SK-N-SH (cell line): Measurements from ENCODE around the gene SLC40A1. TPM values are rescaled to one million over a fixed set of nuclear protein-coding genes. Genes with fewer than 3 reads are reported as not detected.

Source experiments
- CTCF ChIA-PET: fragments of 300-600, 350-600 bp; formaldehyde crosslinking; extraction: SDS; loops from one replicate; lab custom pipeline; 2021; lab: Yijun Ruan, JAX
- POLR2A ChIA-PET: fragments of 350-600 bp; sonication (Branson Sonifier 250); formaldehyde crosslinking; extraction: SDS; loops from one replicate; lab custom pipeline; 2020; ENCODE audit warnings: antibody characterized with exemption, inconsistent platforms; lab: Yijun Ruan, JAX
- DNase-seq: peaks from one replicate; pipeline ENCODE4 v3.0.0; 2012
- H2AFZ ChIP-seq: fragments of 200-600 bp; sonication (generic); 2 replicates; pipeline ENCODE4 v1.8.1; 2016; ENCODE audit warnings: antibody characterized with exemption, mild to moderate bottlenecking, low read depth
- H3F3A ChIP-seq: fragments of 200-600 bp; sonication (generic); replicated peaks from 2 replicates; pipeline ENCODE3; 2016; ENCODE audit warnings: antibody characterized with exemption, mild to moderate bottlenecking; ENCODE audit not compliant: insufficient read depth
- H3K27ac ChIP-seq, 2 experiments: fragments of 200-500 bp in 1 of 2; fragments of 200-600 bp in 1 of 2; sonication (Bioruptor generic) in 1 of 2; sonication (generic), shearing (Covaris generic) in 1 of 2; 2 replicates each; pipeline versions ENCODE4 v1.5.1 to v1.6.1; 2014 to 2016; ENCODE audit warnings: low read depth in 2 of 2, inconsistent platforms in 1 of 2, low read length in 1 of 2, mild to moderate bottlenecking in 1 of 2, mixed read lengths in 1 of 2
- H3K27me3 ChIP-seq: fragments of 200-600 bp; sonication (generic), shearing (Covaris generic); 2 replicates; pipeline ENCODE4 v1.6.1; 2016; ENCODE audit warnings: mixed run types; ENCODE audit not compliant: insufficient read depth
- H3K36me3 ChIP-seq, 2 experiments: fragments of 200-500 bp in 1 of 2; fragments of 200-600 bp in 1 of 2; sonication (Bioruptor generic) in 1 of 2; sonication (generic) in 1 of 2; replicated peaks in 1 of 2; 2 replicates each; pipeline versions ENCODE3 to v1.5.1; 2014 to 2016; ENCODE audit warnings: low read length in 1 of 2, mild to moderate bottlenecking in 1 of 2; ENCODE audit not compliant: insufficient read depth in 2 of 2, control insufficient read depth in 1 of 2
- H3K4me1 ChIP-seq, 2 experiments: fragments of 200-500 bp in 1 of 2; fragments of 200-600 bp in 1 of 2; sonication (Bioruptor generic) in 1 of 2; sonication (generic), shearing (Covaris generic) in 1 of 2; 2 replicates each; pipeline versions ENCODE4 v1.5.1 to v1.6.1; 2014 to 2016; ENCODE audit warnings: low read depth in 1 of 2, low read length in 1 of 2, mixed run types in 1 of 2; ENCODE audit not compliant: insufficient read depth in 2 of 2, control insufficient read depth in 1 of 2
- H3K4me2 ChIP-seq: fragments of 200-600 bp; sonication (generic), shearing (Covaris generic); 2 replicates; pipeline ENCODE4 v1.6.1; 2017; ENCODE audit warnings: mixed run types
- H3K4me3 ChIP-seq, 2 experiments: fragments of 200-500 bp in 1 of 2; fragments of 200-600 bp in 1 of 2; sonication (Bioruptor generic) in 1 of 2; sonication (generic), shearing (Covaris generic) in 1 of 2; 2 replicates each; pipeline versions ENCODE4 v1.5.1 to v1.8.1; 2014 to 2016; ENCODE audit warnings: low read depth in 2 of 2, inconsistent platforms in 1 of 2, low read length in 1 of 2, mild to moderate bottlenecking in 1 of 2, mixed read lengths in 1 of 2, moderate library complexity in 1 of 2
- H3K79me2 ChIP-seq: fragments of 200-600 bp; sonication (generic); 2 replicates; pipeline ENCODE4 v1.8.1; 2017; ENCODE audit warnings: mild to moderate bottlenecking; ENCODE audit not compliant: insufficient read depth
- H3K9ac ChIP-seq: fragments of 200-600 bp; sonication (generic); 2 replicates; pipeline ENCODE4 v1.6.1; 2017; ENCODE audit warnings: mixed run types
- H3K9me2 ChIP-seq: fragments of 200-600 bp; sonication (generic); 2 replicates; pipeline ENCODE4 v1.6.1; 2017; ENCODE audit warnings: mixed run types
- H3K9me3 ChIP-seq: fragments of 200-600 bp; sonication (generic); 2 replicates; pipeline ENCODE4 v1.6.1; 2017; ENCODE audit warnings: mixed run types, mild to moderate bottlenecking, moderate library complexity
- H4K20me1 ChIP-seq: fragments of 200-600 bp; sonication (generic); 2 replicates; pipeline ENCODE4 v1.6.1; 2017; ENCODE audit warnings: mild to moderate bottlenecking, mixed run types; ENCODE audit not compliant: insufficient read depth
- CTCF ChIP-seq: fragments of 200-600 bp; sonication (generic); IDR thresholded peaks from 2 replicates; pipeline ENCODE4 v1.6.1; 2017; ENCODE audit warnings: antibody characterized with exemption, mild to moderate bottlenecking, moderate library complexity
- ELF1 ChIP-seq: IDR thresholded peaks from 2 replicates; pipeline ENCODE4 v1.4.0; 2012
- EP300 ChIP-seq, 2 experiments: IDR thresholded peaks; 2 replicates each; pipeline versions ENCODE4 v1.4.0 to v1.6.1; 2012; ENCODE audit warnings: borderline replicate concordance in 1 of 2, low read depth in 1 of 2, low read length in 1 of 2
- FOXJ3 ChIP-seq: sonication (generic); formaldehyde crosslinking; IDR thresholded peaks from 2 replicates; pipeline ENCODE4 v1.5.1; 2020; ENCODE audit warnings: mild to moderate bottlenecking, missing genetic modification reagents
- GABPA ChIP-seq: IDR thresholded peaks from 2 replicates; pipeline ENCODE4 v1.4.0; 2012; ENCODE audit warnings: low read depth, mild to moderate bottlenecking
- GATA2 ChIP-seq: sonication (generic); formaldehyde crosslinking; IDR thresholded peaks from 2 replicates; pipeline ENCODE4 v1.5.0; 2020; ENCODE audit warnings: mild to moderate bottlenecking, missing genetic modification reagents
- IRF3 ChIP-seq: fragments of 150-350 bp; IDR thresholded peaks from 2 replicates; pipeline ENCODE4 v1.6.1; 2016; ENCODE audit warnings: mild to moderate bottlenecking, low read depth, low read length
- NRF1 ChIP-seq: IDR thresholded peaks from 2 replicates; pipeline ENCODE4 v1.6.1; 2012; ENCODE audit warnings: low read depth, mild to moderate bottlenecking, low read length
- POLR2AphosphoS5 ChIP-seq: IDR thresholded peaks from 2 replicates; pipeline ENCODE4 v1.6.1; 2012; ENCODE audit warnings: low read depth, low read length
- RFX5 ChIP-seq: IDR thresholded peaks from 2 replicates; pipeline ENCODE4 v1.6.1; 2012; ENCODE audit warnings: mild to moderate bottlenecking, improper control_type of control experiment, low read length
- RXRA ChIP-seq: IDR thresholded peaks from 2 replicates; pipeline ENCODE4 v1.4.0; 2012; ENCODE audit warnings: low read depth, mild to moderate bottlenecking, borderline replicate concordance
- TAF1 ChIP-seq: IDR thresholded peaks from 2 replicates; pipeline ENCODE4 v1.6.1; 2012; ENCODE audit warnings: low read depth, mild to moderate bottlenecking, low read length, moderate library complexity, borderline replicate concordance
- TCF12 ChIP-seq: IDR thresholded peaks from 2 replicates; pipeline ENCODE4 v1.4.0; 2012
- TEAD4 ChIP-seq: IDR thresholded peaks from 2 replicates; pipeline ENCODE4 v1.4.0; 2012; ENCODE audit warnings: mild to moderate bottlenecking, borderline replicate concordance; ENCODE audit not compliant: insufficient read depth
- USF1 ChIP-seq: IDR thresholded peaks from 2 replicates; pipeline ENCODE4 v1.4.0; 2012; ENCODE audit warnings: low read depth, borderline replicate concordance
- YY1 ChIP-seq: IDR thresholded peaks from 2 replicates; pipeline ENCODE4 v1.4.0; 2012; ENCODE audit warnings: low read depth, mild to moderate bottlenecking
- WGBS: methylation state at CpG from one replicate; pipeline ENCODE4 v1.1.6; 2017; ENCODE audit warnings: low lambda C conversion rate; 5-methylcytosine and 5-hydroxymethylcytosine counted together
- polyA plus RNA-seq, 3 experiments: library from polyadenylated mRNA; depleted of rRNA; stranded (reverse); fragments of >200 nt; gene quantifications; 2 replicates each; pipeline ENCODE4 v1.2.3, GENCODE V29; 2012
- TF ChIP-seq, protein P1 (sequence below): IDR thresholded peaks from 2 replicates; pipeline ENCODE4 v1.4.0; 2012; ENCODE audit warnings: low read depth
- TF ChIP-seq, protein P2 (sequence below): IDR thresholded peaks from 2 replicates; pipeline ENCODE4; 2012
- TF ChIP-seq, protein P3 (sequence below): fragments of 150-350 bp; IDR thresholded peaks from 2 replicates; pipeline ENCODE4 v1.6.1; 2017; ENCODE audit warnings: antibody characterized with exemption, low read length, low read depth, borderline replicate concordance
- TF ChIP-seq, protein P4 (sequence below): IDR thresholded peaks from 2 replicates; pipeline ENCODE4 v1.4.0; 2012; ENCODE audit warnings: low read depth, borderline replicate concordance

Gene SLC40A1
- polyA plus RNA-seq, 1 of the 3 experiments (the other 2 are of a cell fraction), result 1.8 TPM

DNA sequence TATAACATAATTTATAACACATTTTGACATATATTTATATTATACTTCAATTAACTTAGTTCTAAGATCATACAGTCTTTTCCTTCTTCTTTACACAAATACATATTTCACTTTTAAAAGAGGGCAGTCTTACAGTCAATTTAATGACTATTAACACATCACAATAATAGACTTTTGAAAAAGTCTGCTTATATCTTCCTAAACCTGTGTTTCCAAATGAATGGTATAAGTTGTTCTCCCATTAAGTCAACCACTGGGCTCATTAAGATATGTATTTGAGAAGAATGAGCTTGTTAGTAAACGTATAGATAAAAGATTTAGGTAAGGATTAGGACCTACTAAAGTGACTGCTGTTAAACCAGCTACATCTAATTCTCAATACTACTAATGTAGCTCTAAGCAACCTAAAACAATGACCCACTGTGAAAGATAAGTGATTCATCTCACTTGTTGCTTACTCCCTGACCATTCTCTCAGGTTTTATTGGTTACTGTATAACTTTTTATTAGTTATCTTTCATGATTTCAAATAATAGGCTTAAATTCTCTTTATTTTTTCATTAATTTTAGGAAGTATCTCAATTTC lies 27.0 kb downstream of the SLC40A1 start:
- Histone ChIP-seq H3F3A (no peaks in the 10 kb centered on the region), H3K79me2 (no peaks in the 10 kb centered on the region), H3K9me2 (no peaks in the 10 kb centered on the region), H3K36me3 (no peaks in the 10 kb centered on the region), H3K4me2 (no peak overlapping the region), H2AFZ (no peak overlapping the region)
- POLR2A ChIA-PET, result no interaction called here
- DNase-seq, result no peak
- TF ChIP-seq RXRA (no peak), GABPA (no peak), FOXJ3 (CRISPR knock-in tag) (no peak), IRF3 (no peak), USF1 (no peak), YY1 (no peak), GATA2 (CRISPR knock-in tag) (no peak), CTCF (no peak), TAF1 (no peak), RFX5 (no peak), TCF12 (no peak), TEAD4 (no peak), ELF1 (no peak), POLR2AphosphoS5 (no peak), NRF1 (no peak), EP300 (IDR thresholded peaks at IDR 0.05; ENCODE audit: borderline replicate concordance in 1 of 2, low read depth in 1 of 2, low read length in 1 of 2) (no peak)
- TF ChIP-seq, protein P1, sequence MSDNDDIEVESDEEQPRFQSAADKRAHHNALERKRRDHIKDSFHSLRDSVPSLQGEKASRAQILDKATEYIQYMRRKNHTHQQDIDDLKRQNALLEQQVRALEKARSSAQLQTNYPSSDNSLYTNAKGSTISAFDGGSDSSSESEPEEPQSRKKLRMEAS, result no peak
- TF ChIP-seq, protein P2, sequence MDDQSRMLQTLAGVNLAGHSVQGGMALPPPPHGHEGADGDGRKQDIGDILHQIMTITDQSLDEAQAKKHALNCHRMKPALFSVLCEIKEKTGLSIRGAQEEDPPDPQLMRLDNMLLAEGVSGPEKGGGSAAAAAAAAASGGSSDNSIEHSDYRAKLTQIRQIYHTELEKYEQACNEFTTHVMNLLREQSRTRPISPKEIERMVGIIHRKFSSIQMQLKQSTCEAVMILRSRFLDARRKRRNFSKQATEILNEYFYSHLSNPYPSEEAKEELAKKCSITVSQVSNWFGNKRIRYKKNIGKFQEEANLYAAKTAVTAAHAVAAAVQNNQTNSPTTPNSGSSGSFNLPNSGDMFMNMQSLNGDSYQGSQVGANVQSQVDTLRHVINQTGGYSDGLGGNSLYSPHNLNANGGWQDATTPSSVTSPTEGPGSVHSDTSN, result no peak
- TF ChIP-seq, protein P3, sequence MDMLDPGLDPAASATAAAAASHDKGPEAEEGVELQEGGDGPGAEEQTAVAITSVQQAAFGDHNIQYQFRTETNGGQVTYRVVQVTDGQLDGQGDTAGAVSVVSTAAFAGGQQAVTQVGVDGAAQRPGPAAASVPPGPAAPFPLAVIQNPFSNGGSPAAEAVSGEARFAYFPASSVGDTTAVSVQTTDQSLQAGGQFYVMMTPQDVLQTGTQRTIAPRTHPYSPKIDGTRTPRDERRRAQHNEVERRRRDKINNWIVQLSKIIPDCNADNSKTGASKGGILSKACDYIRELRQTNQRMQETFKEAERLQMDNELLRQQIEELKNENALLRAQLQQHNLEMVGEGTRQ, result no peak
- TF ChIP-seq, protein P4, sequence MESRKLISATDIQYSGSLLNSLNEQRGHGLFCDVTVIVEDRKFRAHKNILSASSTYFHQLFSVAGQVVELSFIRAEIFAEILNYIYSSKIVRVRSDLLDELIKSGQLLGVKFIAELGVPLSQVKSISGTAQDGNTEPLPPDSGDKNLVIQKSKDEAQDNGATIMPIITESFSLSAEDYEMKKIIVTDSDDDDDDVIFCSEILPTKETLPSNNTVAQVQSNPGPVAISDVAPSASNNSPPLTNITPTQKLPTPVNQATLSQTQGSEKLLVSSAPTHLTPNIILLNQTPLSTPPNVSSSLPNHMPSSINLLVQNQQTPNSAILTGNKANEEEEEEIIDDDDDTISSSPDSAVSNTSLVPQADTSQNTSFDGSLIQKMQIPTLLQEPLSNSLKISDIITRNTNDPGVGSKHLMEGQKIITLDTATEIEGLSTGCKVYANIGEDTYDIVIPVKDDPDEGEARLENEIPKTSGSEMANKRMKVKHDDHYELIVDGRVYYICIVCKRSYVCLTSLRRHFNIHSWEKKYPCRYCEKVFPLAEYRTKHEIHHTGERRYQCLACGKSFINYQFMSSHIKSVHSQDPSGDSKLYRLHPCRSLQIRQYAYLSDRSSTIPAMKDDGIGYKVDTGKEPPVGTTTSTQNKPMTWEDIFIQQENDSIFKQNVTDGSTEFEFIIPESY, result no peak
- TF ChIP-seq, all 33 proteins: peak for 0
- 74% methylated on average over 1 of the region's 1 CpG for WGBS
- no peak overlapping the region for H3K9ac ChIP-seq
- no peaks in the 10 kb centered on the region for H3K9me3 ChIP-seq
- no peaks in the 10 kb centered on the region for H4K20me1 ChIP-seq
- no peaks in the 10 kb centered on the region for H3K27me3 ChIP-seq
- peaks cover 0 to 3% of the 10 kb centered on the region in 2 experiments; a peak in 3 of 4 replicates for H3K4me1 ChIP-seq
- no peak overlapping the region for H3K4me3 ChIP-seq
- CTCF ChIA-PET, result interaction anchor here (1.6 kb wide), 1 partner anchor 9 kb away, joined by 3 read pairs; no protein-coding TSS in a partner anchor
- H3K27ac ChIP-seq, result no peak overlapping the region
